HG02973 (cell line): ENCODE results near the gene B3GLCT.
"Not testable (repeated sequence)": the region's sequence is repeated elsewhere in the genome, so short reads cannot be mapped to it uniquely, and the experiment has no call there.

Source experiments
- ATAC-seq: cut with Tn5 transposase; IDR thresholded peaks from one replicate; pipeline ENCODE4 v1.9.1; 2021; ENCODE audit warnings: moderate library complexity; ENCODE audit not compliant: unreplicated experiment

The B3GLCT gene

GRCh38 chr13:31199849-31200636 is at the start of gene B3GLCT:
Gene B3GLCT, plus strand, starts transcription at chr13:31199975. Its CDS starts 110 bp downstream, at chr13:31200085.
- peak; percentile 85 for ATAC-seq

- no peak for ATAC-seq
Observed at GRCh38 chr13:31150315-31150985, 49.3 kb upstream of the B3GLCT start.

- ATAC-seq, result no peak
Observed at GRCh38 chr13:31151837-31152236, 47.9 kb upstream of the B3GLCT start.

GRCh38 chr13:31154939-31155338 is 44.8 kb upstream of the B3GLCT start:
- ATAC-seq, result no peak

DNA sequence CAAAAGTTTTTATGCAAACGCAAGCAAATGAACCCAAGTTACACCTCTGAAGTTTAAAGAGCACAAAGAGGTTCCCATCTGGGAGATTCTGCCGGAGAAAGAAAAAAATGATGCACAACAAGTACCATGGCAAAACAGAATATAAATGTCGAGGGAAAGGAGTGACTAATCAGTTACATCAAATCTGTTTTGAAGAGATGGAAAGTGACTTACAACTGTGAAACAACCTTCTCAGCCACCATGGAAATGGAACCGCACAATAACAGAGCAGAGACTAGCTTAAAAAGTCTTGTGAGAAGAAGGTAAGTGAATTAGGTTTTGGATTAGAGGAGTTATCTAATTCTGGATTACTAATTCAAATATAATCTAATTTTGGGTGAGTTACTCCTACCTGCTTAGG is 40.5 kb upstream of the B3GLCT start:
- ATAC-seq, result no peak

- peak; percentile 27 for ATAC-seq
Observed at GRCh38 chr13:31160857-31161556, 38.8 kb upstream of the B3GLCT start.

DNA sequence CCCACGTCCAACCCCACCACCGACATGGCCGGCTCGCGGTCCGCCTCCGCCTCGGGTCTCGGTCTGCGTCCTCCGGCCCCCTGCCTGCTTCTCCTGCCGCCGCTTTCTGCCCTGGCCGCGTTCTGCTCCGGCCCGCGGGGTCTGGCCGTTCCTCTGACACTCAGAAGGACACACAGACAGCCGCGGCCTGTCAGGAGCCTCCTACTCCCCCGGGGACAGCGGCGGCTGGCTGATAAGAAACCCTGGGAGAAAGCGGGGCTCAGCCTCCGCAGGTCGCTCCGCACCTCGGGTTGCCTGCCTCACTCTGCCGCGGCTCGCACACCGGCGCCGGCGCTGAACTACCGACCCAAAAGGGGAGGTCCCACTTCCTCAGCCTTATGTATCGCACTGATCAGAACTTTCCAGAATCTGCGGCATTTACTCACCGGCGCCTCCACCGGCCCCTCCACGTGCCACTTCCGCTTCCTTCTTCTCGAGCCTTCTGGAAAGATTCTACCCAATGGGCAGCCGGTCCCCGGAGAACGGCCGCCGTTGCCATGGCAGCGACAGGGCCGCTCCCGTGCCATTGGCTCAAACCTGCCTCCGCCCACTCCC is 38.1 kb upstream of the B3GLCT start, which contains the start of gene HSPH1:
Gene HSPH1 (minus strand): TSS at position 348 of the 594 bp plus-strand sequence. CDS start 322 bp downstream, at position 26.
- peak; percentile 73 for ATAC-seq

GRCh38 chr13:31162151-31163008 is 37.4 kb upstream of the B3GLCT start:
- peak; percentile 86 for ATAC-seq

- ATAC-seq, result no peak
Observed at GRCh38 chr13:31166591-31166990, 33.2 kb upstream of the B3GLCT start.

DNA sequence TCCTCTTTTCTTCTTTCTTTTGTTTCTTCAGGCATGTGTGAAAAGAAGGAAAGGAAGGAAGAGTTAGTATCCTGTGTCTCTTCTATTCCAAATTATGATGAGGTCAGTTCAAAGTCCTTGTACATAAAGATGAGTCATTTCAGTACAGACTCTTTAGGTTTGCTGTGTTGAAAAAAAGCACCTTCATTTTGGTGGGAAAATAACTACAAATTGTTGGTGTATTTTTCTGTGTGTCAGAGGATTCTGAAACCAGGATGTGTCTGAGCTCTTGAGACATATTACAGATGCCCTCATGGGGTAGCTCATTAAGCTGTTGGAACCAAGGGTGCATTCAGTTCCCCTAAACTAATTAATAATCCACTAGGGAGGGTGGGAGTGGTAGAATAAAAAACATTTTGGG is 32.3 kb upstream of the B3GLCT start:
- peak; percentile 45 for ATAC-seq

DNA sequence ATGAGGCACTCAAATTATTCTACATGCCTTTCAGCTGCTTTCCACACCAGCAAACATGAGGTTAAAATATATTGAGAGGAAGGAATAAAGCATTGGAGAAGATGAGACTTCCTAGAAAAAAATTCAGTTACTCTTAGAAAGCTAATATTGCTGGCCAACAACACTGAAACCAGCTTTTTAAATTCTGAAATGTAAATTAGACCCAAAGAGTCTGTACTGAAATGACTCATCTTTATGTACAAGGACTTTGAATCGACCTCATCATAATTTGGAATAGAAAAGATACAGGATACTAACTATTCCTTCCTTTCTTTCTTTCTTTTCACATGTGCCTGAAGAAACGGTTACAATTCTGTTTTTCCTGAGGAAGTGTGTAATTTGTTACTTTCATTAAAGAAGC is 31.6 kb upstream of the B3GLCT start:
- peak; percentile 62 for ATAC-seq

GRCh38 chr13:31168736-31169135 is 31.0 kb upstream of the B3GLCT start:
- no peak for ATAC-seq

GRCh38 chr13:31172001-31172400 is 27.8 kb upstream of the B3GLCT start:
- ATAC-seq, result no peak

DNA sequence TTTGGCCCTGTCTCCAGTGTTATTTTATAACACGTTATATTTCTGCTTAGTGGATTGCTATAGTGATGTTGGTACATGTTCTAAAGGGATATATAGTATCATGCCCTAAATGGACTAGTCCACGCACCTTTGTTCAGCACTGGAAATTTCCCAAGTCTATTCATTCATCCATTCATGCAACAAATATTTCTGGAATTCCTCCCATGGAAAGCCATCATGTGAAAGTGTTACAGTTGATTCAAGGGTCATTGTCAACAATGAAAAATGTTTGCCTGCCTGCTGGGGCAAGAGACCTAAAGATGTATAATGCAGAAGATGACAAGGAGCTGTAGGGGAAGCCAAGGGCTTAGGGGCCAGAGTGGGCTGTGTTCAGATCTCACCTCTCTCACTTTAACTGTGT is 27.2 kb upstream of the B3GLCT start:
- ATAC-seq, result no peak

- ATAC-seq, result no peak
Observed at GRCh38 chr13:31174018-31174417, 25.8 kb upstream of the B3GLCT start.

DNA sequence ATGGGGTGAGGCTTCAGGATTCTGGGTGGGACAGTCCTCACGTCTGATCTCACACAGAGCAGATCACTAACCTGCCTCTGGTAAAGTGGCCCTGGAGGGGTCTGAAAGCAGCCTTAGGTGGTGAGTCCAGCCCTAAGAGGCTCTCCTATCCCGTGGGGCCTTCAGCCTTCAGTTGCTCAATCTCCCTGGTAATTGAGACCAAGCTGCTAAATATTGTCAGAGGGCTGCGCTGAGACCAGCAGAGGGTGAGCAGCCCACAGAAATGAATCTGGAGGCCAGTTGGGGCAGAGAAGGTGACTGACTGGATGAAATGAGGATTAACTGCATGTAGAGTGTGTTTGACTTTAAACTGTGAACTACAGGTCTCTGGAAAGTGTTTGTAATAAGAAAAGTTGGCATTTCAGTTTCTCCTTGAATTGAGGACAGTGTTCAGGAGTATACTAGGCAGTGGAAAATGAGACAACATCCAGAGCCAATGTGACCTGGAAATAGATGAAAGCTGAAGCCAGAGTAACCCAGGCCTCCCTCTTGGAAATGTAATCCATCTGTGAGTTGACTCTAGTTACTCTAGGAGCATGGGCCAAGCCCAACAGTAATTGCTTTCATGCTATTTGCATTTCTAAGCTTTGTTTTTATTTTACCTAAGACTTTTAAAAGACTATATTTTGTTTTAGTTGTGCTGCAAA is 23.8 kb upstream of the B3GLCT start:
- ATAC-seq, result no peak

DNA sequence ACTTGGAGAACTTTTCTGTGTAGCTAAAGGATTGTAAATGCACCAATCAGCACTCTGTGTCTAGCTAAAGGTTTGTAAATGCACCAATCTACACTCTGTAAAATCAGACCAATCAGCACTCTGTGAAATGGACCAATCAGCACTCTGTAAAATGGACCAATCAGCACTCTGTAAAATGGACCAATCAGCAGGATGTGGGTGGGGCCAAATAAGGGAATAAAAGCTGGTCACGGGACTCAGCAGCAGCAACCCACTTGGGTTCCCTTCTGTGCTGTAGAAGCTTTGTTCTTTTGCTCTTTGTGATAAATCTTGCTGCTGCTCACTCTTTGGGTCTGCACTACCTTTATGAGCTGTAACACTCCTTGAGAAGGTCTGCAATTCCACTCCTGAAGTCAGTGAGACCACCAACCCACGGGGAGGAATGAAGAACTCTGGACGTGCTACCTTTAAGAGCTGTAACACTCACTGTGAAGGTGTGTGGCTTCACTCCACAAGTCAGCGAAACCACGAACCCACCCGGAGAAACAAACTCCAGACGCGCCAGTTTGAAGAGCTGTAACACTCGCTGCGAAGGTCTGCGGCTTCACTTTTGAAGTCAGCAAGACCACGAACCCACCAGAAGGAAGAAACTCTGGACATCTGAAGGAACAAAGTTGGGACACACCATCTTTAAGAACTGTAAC is 21.8 kb upstream of the B3GLCT start:
- ATAC-seq, result not testable (repeated sequence)

- ATAC-seq, result no peak
Observed at GRCh38 chr13:31179241-31179640, 20.5 kb upstream of the B3GLCT start.

- no peak for ATAC-seq
Observed at GRCh38 chr13:31179754-31180153, 20.0 kb upstream of the B3GLCT start.
